Stimulated activated CD4-positive, alpha-beta T cell treated with anti-CD3 and anti-CD28 coated beads, Interleukin-4, amount 100 ng/mL, for 24 hours (primary cell): Measurements from ENCODE around the gene CEP126.
"Not testable (repeated sequence)": the region's sequence is repeated elsewhere in the genome, so short reads cannot be mapped to it uniquely, and the experiment has no call there.

ENCODE experiments used
- DNase-seq: peaks from one replicate; pipeline ENCODE4 v3.0.0-alpha.2; 2020

Gene CEP126

DNA sequence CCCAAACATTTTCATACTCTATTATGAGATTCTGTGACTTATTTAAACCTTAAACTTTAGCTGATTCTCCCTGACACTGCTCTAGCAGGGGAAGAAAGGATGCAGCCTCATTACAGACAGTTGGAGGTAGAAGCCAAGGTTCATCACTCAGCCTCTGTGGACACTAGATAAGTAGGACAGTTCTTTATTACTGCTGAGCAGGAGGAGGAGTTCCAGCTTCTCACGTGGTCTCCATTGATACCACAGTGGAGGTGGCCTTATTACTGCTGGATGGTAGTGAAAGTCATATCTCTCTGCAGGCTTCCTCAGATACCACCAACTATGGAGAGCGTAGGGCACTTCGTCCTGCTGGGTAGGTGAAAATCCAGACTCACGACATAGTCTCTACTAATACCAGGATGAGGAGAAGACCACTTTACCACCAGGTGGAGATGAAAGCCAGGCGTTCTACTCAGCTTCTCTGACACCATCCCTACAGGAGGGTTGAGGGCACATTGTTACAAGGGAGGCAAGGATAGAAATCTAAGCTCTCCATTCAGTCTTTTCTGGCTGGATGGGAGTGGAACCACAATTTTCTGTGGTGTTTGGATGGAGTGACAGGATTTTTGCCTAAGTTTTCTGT is 14.6 kb downstream of the CEP126 start:
- DNase-seq, result no peak

DNA sequence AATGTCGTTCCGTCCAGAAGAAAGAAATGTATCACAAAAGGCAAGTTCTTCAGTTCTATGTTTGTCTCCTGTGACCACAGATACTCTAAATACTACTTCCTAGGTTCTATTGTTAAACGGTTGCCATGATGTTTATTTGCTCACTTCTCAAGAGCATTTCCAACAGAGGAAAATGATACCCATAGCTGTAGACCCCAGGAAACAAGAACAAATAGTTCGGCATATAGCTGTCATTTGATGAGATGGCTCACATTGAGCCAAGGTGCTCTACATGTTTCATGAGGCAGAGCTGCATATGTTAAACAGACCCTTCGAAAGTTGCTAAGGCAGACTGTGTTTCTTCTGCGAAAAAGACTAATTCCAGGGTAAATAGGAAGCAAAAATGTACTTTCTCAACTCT is 16.9 kb downstream of the CEP126 start:
- DNase-seq, result no peak

DNA sequence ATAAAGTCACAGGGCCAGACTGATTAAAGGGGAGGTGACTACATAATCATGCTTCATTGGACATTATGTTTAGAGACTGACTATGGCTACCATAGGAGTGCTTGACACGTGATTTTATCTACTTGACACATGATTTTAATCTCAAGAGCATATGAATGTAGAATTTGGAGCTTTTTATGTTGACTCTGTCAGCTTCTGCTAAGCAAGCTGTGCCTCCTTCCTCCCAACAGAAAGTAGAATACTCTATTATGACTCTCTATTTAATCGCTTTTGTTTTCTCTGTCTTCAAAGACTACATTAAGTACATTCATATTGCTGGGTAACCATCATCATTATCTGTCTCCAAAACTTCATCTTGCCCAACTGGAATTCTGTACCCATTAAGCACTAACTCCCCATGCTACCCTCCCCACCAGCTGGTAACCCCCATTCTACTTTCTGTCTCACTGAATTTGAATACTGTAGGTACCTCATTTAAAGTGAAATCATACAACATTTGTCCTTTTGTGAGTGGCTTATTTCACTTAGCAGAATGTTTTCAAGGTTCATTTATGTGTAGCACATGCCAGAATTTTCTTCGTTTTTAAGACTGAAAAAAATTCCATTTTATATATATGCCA is 26.2 kb downstream of the CEP126 start:
- no peak for DNase-seq

DNA sequence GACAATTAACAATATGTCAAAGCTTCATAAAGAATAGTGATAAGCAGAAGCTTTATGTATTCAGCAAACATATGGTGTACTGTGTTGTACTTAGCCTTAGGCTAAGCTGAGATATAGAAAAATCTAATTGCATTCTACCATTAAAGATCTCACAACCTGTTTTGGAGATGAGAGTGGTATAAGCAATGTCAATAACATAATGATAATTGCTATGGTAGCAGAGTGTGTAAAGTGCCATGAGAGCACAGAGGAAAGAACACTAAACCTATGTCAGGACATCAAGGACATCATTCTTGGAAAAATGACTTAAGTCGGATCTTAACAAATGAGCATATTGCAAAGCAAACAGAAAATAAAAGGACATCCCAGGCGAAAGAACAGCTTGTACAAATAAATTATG is 30.1 kb downstream of the CEP126 start:
- DNase-seq, result no peak

DNA sequence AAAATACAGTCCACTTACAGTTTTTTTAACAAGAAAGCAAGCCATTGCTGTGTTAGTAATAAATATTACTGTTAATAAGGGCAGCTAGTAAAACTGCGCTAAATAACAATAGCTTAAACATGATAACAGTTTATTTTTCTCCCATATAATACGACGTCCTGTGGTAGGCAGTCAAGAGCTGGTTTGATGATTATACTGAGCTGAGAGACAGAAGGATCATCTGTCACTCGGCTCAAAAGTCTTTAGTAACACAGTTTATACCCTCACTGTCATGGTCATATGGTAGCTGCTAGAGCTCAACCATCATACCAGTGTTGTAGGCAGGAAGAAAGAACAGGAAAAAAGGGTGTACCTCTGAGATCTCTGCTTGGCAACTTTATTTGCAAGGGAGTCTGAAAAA is 30.6 kb downstream of the CEP126 start:
- no peak for DNase-seq

DNA sequence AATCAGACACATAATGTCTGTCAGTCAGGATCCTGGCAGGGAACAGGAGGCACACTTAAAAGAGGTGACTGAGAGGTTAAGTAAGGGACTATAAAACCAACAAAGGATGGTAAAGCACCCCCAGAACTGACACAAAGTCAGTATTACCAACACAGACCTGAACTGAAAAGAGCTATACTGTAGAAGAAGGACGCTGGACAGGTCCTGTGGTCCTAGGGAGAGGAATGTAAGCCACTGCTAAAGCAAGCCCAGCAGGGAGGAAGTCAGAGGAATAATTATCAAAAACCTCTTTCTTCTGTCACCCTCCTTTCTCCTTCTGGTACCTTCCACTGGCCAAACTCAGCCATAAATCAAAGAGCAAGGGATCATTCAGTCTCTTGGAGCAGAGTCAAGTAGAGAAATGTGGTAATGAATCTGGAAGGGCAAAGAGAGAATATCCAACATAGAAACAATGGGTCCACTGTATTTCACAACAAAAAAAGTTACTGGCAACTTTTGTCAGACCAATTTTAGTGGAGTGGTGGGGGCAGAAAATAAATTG is 34.9 kb downstream of the CEP126 start:
- DNase-seq, result no peak

DNA sequence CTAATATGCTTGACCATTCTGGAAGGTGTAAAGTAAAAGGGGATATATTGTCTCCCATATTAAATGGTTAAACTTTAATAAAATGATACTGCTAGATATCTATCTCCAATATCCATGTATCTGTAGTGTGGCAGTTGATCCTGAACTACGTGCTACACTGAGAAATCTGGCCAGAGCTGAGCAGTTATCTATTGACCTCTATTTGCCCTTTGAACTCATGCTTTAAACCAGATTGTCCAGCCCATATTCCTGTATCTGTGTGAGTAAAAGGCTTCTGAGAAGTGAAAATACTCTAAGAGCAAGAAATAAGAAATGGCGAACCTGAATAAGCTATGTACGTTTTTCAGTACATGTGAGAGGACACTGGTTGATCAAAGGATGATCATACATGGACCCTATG is 40.5 kb downstream of the CEP126 start:
- DNase-seq, result no peak

DNA sequence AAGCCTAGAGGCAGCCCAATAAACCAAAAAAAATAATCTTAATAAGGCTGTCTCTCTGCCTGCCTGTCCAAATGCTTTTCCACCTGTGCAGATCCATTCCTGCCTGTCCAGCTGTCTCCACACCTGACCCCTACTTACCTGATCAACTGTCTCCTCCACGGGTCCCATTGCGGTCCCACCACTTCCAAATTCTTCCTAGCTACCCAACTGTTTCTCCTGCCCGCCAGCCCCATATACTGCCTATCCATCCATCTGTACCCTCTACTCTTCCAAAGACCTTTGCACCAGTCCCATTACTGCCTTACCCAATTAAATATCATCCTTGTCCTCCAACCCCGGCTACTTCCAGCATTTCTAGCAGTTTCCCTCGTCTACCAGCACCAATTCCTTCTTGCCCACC is 40.9 kb downstream of the CEP126 start:
- DNase-seq, result no peak

DNA sequence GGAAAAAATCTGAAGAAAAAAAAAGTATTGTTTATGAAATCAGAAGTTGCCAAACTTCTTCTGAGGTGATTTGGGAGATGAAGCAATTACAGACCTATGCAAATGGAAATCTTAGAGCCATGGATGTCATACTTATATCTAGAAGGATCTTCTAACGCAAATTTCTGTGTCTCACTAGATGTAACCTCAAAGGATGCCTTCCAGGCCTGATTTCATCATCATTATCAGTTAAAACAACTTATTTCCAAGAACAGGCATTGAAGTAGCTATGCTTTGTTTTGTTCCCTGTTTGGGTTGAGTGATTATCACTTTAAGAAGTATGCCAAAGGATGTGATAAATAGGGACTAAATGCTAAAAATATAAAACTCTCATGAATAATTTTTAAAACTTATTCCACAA is 45.4 kb downstream of the CEP126 start:
- DNase-seq, result no peak

DNA sequence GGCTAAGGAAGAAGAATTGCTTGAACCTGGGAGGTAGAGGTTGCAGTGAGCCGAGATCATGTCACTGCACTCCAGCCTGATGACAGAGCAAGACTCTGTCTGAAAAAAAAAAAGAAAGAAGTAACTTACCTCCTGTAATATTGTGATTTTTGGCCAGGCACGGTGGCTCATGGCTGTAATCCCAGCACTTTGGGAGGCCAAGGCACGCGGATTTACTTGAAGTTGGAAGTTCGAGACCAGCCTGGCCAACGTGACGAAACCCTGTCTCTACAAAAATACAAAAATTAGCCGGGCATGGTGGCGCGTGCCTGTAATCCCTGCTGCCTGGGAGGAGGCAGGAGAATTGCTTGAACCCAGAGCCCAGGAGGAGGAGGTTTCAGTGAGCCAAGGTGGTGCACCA is 49.4 kb downstream of the CEP126 start:
- DNase-seq, result not testable (repeated sequence)

DNA sequence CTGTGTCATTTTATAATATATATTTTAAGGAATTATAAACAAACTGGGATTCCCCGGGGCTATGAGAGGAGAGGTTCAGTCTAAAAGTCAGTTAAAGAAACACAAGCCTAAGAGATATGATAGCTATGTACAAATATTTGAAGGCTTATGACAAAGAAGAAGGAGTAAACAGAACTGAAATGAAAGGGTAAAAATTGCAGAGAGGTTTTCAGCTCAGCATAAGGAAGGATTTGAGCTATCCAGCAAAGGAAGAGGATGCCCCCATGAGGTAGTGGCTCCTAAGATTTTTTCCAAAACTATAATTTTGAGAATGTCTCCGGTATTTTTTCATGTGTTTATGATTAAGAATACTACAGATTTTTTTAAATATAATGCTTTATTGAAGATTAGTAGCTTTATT is 59.4 kb downstream of the CEP126 start:
- DNase-seq, result no peak

DNA sequence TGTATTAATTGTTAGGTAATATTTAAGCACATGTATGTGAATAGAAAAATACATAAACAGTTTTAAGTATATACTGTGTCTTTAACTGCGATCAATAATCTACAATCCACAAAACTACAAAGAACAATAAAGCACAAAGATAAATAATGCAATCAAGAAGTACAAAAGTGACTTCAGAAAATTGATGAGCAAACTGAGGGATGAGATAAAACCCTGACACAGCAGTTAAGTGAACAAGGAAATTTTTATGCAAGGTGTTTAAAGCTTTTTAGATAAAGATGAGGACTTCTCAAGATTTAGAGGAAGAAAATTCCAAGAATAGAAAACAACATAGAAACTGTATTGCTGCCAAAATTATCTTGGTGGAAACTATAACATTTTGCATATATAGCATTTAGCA is 60.0 kb downstream of the CEP126 start:
- DNase-seq, result no peak

DNA sequence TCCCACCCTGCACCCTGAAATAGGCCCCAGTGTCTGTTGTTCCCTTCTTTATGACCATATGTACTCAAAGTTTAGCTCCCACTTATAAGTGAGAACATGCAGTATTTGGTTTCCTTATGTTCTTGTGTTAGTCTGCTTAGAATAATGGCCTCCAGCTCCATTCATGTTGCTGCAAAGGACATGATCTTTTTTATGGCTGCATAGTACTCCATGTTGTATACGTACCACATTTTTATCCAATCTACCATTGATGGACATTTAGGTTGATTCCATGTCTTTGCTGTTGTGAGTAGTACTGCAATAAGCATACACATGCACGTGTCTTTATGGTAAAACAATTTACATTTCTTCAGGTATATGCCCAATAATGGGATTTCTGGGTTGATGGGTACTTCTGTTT is 60.9 kb downstream of the CEP126 start:
- DNase-seq, result no peak

DNA sequence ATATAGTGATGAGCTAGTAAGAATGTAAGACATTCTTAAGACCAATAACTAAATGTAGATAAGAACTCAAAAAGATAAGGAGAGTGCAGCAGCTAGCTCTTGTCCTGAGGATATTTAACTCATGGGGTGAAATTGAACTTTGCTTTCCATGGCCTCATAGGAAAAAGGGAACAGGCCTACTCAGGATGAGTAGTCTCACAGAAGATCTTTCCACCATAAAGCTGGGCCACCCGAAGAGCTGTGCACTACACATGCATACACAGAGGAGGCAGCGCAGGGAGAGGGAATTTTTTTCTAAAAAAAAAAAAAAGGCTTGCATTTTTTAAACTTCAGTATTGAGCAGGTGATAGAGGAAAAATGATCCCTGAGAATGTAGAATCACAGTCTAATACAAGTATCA is 72.6 kb downstream of the CEP126 start:
- no peak for DNase-seq

DNA sequence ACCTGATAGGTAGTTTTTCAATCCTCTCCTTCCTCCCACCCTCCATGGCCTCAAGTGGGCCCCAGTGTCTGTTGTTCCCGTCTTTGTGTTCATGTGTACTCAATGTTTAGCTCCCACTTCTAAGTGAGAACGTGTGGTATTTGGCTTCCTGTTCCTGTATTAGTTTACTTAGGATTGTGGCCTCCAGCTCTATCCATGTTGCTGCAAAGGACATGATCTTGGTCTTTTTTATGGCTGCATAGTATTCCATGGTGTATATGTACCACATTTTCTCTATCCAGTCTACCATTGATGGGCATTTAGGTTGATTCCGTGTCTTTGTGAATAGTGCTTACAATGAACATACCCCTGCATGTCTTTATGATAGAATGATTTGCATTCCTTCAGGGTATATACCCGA is 78.4 kb downstream of the CEP126 start:
- no peak for DNase-seq

DNA sequence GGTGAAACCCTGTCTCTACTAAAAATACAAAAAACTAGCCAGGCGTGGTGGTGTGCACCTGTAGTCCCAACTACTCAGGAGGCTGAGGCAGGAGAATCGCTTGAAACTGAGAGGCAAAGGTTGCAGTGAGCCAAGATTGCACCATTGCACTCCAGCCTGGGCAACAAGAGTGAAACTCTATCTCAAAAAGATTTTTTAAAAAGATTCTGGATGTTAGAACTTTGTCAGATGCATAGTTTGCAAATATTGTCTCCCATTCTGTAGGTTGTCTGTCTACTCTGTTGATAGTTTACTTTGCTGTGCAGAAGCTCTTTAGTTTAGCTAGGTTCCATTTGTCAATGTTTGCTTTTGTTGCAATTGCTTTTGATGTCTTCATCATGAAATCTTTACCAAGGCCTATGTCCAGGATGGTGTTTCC is 79.3 kb downstream of the CEP126 start:
- DNase-seq, result not testable (repeated sequence)

DNA sequence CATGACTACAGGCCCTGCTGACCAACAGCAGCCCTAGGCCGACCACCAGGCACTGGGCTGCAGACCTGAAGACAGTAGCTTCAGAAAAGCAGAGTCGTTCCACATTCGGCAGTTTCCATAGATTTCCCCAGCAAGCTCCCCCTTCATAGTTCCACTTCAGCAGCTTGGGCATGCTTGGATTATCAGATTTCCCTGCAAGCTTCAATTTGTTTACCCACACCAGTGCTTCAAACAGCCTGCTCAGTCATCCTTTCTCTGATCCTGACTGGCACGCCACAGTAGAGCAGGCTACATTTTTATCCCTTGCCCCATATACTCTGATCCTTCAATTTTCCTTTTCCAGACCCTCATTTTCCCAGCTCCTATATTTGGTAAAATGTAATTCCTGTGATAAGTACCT is 81.3 kb downstream of the CEP126 start:
- DNase-seq, result no peak

DNA sequence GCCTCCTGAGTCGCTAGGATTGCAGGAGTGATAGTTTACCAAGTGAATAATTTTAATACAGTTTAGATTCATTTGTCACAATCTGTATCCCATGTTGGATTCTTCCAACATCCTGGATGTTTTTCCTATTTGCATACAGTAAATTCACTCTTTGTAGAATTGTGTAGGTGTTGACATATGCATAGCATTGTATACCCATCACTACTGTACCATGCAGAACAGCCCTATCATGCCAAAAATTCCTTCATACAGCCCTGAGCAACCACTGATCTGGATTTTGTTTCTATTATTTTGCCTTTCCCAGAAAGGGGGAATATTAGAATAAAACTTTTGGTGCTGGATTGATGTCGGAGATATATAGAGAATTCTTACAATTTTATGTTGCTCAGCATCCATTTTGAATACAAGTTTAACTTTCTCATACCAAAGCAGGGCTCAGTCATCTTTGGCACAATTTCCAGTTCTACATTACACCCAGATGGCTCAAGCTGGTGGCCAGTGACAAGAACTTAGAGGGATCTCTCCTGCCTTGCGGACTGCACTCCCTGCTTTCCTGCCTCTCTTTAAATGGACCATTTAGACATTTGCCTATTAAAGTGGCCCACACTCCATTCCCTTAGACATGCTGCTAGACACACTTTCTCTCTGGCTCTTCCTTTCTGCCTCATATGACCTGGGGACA is 87.0 kb downstream of the CEP126 start:
- no peak for DNase-seq

DNA sequence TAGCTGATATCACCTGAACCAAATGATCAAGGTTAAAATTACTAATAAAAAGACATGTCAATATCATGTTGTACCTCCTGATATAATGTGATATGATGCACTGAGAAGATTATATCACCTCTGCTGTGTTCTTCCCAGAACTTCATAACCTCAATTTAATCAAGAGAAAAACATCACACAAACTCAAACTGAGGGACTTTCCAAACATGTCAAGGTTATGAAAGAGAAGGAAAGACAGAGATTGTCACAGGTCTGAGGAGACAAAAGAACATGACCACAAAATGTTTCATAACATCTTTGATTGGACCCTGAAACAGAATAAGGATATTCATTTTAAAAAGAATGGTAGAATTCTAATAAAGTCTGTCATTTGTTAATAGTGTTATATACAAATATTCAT is 89.4 kb downstream of the CEP126 start:
- no peak for DNase-seq

DNA sequence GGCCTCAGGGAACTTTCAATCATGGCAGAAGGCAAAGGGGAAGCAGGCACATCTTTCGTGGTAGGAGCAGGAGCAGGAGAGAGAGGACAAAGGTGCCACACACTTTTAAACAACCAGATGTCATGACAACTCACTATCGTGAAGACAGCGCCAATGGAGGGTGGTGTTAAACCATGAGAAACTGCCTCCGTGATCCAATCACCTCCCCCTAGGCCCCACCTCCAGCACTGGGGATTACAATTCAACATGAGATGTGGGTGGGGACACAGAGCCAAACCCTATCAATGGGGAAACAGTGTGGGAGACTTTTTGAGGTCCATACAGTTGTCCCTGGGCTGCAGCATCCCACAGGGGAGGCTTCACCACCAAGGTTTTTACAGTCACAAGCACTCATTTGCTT is 90.5 kb downstream of the CEP126 start:
- no peak for DNase-seq

DNA sequence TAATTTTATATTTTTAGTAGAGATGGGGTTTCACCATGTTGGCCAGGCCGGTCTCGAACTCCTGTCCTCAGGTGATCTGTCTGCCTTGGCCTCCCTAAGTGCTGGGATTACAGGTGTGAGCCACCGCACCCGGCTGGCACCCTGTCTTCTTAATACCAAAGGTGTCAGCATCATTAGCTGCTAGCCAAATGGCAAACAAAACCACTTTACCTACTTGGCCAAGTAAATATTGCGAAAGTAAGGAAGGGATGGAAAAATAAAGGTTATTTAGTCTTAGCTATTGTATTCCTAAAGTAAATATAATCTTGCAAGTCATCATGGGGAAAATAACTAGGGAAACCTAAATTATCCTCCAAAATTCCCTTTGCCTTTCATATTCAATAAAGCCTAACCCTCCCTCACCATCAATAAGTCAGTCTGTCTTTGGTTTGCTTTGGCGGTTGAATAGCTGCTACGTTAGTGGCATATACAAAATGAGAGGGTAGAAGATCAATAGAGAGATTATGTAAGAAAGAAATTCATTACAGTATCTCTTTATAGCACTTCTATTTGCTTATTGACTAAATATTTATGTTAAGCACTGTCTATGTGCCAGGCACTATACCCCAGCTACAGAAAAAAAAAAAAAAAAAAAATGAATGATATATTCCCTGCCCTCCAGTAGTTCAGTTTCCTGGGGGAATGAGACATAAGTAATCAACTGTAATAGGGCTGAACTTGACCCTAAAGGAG is 92.2 kb downstream of the CEP126 start:
- DNase-seq, result no peak

DNA sequence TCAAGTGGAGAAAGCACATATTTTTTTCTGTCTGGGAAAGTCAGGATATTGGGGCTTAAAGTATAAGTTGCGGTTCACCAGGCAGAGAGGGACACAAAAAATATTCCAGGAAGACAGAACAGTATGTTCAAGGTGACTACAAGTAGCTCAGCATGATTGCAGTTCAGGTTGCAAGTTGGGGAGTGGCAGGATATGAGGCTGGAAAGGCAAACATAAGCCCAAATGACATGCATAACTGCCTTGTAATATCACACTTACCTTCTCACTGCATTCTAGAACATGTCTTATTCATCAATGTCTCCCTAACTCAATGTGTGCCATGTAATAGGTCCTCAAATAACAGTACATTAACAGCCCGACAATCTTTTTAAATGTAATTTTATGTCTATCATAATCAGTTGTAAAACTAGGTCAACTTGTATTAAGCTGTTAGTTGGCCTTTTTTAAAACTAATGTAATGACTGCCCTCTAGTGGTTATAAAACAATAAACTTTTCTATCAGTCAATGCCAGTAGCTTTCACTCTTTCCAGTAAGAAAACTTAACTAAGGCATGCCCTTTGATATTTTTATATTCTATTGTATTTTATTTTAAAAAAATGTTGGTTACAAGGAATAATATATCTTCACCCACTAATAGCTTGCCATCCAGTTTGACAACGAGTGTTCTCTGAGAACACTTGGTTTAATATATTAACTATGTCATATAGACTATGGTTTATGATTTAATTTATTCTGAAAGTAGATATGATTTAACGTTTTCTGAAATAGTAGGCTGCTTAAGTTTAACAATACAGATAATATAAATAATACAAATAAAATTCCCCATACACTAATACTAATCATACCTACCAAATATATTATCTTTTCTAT is 93.0 kb downstream of the CEP126 start:
- no peak for DNase-seq
